ENCODE data around the gene STAT5B.
"Not testable (repeated sequence)": the region's sequence is repeated elsewhere in the genome, so short reads cannot be mapped to it uniquely, and the experiment has no call there.

STAT5B gene

DNA sequence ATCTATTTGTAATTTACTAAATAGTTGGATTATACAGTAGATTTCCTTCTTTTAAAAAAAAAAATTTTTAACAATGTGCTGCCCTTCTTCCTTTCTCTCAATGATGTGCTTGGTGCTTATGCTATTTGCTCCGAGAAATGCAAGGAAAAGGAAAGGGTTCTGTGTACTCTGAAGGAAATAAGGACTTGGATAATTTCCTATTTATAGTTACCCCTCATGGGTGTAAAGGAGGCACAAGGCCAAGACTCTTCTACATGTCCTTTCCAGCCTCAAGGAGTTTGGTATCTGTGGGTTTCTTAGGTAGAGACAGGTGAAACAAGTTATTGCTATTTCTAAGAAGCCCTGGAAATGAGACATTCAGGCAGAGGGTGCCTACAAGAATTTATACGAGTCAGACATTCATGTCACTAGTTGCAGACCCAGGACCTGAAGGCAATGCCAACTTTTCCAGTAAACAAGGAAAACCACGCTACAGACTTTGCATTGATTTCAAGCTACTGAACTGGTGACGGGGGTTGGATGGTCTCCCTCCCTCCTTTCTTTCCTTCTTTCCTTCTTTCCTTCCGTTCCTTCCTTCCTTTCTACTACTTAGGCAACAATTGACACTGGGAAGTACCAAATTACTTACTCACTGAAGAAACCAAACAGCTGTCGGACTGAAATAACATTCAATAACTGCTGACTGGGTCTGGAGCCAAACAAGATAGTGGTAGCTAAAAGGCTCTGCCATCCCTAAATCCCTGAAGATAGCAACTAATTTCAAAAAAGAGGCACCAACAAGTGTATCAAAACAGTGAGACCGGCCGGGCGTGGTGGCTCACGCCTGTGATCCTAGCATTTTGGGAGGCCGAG is 48.1 kb downstream of the STAT5B start:
- DNase-seq: no peak

DNA sequence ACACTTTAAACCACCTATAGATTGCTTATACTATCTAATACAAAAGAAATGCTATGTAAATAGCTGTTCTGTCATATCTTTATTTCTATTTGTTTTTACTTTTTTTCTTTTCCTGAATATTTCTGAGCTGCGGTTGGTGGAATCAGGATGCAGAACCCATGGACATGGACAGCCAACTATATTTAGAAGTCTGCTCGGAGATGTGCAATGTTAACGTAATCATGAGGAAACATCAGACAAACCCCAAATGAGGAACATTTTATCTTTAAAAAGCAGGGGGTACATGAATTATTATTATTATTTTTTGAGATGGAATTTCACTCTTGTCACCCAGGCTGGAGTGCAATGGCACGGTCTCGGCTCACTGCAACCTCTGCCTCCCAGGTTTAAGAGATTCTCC is 50.5 kb downstream of the STAT5B start:
- DNase-seq: no peak

- no peak for DNase-seq
Measured at GRCh38 chr17:42224651-42225050, 51.5 kb downstream of the STAT5B start.

DNA sequence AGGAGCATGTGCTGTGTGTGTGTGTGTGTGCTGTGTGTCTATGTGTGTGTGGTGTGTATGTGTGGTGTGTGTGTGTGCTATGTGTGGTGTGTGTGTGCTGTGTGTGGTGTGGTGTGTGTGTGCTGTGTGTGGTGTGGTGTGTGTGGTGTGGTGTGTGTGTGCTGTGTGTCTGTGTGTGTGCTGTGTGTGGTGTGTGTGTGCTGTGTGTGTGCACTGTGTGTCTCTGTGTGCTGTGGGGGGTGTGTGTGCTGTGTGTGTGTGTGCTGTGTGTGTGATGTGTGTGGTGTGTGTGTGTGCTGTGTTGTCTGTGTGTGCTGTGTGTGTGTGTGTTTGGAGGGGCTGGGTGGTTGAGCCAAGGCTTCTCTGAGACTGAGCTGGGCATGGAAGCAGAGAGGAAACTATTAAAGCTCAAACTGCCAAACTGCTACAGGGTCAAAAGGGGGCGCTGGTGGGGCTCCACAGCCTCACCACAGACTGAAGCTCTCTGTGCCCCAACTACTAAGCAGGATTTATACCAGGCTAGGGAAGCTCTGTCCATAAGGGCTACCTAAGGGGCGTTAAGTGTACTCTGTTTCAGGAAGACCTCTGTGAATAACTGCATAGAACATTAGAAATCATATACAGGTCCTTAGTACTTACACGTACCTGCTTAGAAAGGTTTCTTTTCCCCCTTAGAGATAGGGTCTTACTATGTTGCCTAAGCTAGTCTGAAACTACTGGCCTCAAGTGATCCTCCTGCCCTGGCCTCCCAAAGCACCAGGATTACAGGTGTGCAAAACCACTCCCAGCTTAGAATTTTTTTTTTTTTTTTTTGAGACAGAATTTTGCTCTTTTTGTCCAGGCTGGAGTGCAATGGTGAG is 54.1 kb downstream of the STAT5B start:
- DNase-seq: peak; percentile 69

- DNase-seq: not testable (repeated sequence)
Measured at GRCh38 chr17:42219280-42219679, 56.9 kb downstream of the STAT5B start.

- no peak for DNase-seq
Measured at GRCh38 chr17:42214156-42214555, 62.0 kb downstream of the STAT5B start.

GRCh38 chr17:42212382-42212781 is 63.8 kb downstream of the STAT5B start:
- no peak for DNase-seq

DNA sequence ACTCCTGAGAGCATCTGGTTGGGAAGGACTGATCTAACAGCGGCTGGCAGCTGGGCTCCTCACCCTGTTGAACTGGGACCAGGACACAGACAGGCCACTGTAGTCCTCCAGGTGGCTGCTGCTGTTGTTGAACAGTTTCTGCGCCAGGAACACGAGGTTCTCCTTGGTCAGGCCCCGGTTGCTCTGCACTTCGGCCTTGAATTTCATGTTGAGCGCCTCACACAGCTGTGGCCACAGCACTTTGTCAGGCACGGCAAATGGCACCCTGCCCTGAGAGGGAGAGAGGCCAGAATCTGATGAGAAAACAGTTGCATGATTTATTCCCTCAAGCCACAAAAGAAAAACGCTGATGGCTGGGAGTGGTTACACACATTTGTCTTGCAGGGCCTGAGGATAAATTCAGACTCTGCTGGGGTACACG is 64.3 kb downstream of the STAT5B start:
- DNase-seq: not testable (repeated sequence)

GRCh38 chr17:42210046-42210445 is 66.1 kb downstream of the STAT5B start:
- DNase-seq: no peak

DNA sequence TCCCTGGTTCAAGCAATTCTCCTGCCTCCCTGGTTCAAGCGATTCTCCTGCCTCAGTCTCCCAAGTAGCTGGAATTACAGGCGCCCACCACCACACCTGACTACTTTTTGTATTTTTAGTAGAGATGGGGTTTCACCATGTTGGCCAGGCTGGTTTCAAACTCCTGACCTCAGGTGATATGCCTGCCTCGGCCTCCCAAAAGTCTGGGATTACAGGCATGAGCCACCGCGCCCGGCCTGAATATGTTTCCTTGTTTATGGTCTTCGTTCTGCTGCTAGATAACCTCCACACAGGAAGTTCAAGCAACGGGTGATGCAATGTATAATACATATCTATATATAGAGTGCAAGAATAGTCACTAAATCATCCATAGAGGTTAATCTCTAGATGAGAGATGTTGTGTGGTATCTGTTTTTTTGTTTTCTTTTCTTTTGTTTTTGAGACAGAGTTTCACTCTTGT is 70.0 kb downstream of the STAT5B start:
- not testable (repeated sequence) for DNase-seq

GRCh38 chr17:42203354-42203753 is 72.8 kb downstream of the STAT5B start:
- DNase-seq: no peak

- no peak for DNase-seq
Measured at GRCh38 chr17:42202696-42203095, 73.5 kb downstream of the STAT5B start.

GRCh38 chr17:42202159-42202558 is 74.0 kb downstream of the STAT5B start:
- DNase-seq: no peak

DNA sequence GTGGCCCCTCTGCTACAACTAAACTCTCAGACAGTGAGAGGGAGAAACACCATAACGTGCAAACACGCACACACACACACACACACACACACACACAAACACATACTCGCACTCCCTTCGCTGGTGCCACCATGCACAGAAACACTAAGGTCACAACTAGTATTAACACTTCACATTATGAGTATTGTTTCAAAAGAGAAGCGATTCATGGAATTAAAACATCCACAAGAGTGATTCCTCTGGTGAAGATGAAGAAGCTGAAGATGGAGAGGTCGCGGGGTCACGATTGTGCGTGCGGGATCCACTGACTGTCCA is 74.8 kb downstream of the STAT5B start:
- DNase-seq: no peak

DNA sequence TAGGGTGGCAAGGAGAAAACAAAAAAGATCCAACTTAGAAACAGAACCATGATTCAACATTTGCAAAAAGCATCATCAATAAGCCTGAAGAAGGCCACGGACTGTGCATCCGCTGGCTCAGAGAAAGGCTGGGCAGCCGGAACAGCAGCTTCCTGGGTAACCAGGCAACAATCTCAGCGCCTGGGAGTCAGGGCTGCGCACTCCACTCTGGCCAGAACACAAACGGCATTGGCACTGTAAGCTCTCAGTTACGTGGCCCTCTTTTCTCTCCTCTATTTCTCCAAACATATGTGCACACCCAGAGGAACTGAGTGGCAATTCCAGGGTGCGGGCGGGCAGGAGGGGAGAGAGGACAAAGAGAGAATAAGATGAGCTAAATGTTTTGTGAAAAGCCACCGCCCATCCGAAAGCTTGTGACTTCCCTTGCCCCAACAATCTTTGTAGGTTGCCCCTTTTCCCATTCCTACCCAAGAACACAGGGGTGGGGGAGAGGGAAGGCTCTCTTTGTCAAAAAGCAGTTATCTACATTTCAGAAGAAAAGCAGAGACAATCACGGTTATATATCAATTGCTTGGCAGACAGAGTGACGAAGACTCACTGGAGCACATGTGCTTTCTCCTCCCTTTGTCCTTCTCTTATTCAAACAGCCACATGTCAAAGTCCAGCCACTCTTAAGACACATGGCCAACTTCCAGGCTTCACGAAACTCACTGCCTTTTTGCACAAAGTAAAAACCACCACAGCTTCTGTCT is 75.3 kb downstream of the STAT5B start:
- DNase-seq: no peak

- no peak for DNase-seq
Measured at GRCh38 chr17:42199416-42200011, 76.7 kb downstream of the STAT5B start.

- no peak for DNase-seq
Measured at GRCh38 chr17:42198897-42199296, 77.3 kb downstream of the STAT5B start.

DNA sequence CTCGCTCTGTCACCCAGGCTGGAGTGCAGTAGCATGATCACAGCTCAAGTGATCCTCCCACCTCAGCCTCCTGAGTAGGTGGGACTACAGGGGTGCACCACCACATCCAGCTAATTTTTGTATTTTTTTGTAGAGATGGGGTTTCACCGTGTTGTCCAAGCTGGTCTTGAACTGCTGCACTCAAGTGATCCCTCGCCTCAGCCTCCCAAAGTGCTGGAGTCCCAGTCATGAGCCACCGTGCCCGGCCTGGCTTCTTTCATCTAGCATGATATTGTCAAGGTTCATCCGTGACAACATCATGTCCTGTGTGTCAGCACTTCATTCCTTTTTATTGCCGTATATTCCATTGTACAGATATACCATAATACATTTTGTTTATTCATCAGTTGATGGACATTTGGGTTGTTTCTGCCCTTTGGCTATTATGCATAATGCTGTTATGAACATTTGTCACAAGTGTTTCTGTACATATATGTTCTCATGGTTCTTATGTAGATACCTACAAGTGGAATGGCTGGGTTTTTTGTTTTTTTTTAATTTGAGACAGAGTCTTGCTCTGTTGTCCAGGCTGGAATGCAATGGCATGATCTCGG is 78.5 kb downstream of the STAT5B start:
- no peak for DNase-seq

GRCh38 chr17:42193969-42194899 is 82.0 kb downstream of the STAT5B start, which contains the start of gene GHDC:
GHDC (minus strand) TSS chr17:42194494; CDS start chr17:42193581, 913 bp downstream.
- DNase-seq: peak; percentile 83

DNA sequence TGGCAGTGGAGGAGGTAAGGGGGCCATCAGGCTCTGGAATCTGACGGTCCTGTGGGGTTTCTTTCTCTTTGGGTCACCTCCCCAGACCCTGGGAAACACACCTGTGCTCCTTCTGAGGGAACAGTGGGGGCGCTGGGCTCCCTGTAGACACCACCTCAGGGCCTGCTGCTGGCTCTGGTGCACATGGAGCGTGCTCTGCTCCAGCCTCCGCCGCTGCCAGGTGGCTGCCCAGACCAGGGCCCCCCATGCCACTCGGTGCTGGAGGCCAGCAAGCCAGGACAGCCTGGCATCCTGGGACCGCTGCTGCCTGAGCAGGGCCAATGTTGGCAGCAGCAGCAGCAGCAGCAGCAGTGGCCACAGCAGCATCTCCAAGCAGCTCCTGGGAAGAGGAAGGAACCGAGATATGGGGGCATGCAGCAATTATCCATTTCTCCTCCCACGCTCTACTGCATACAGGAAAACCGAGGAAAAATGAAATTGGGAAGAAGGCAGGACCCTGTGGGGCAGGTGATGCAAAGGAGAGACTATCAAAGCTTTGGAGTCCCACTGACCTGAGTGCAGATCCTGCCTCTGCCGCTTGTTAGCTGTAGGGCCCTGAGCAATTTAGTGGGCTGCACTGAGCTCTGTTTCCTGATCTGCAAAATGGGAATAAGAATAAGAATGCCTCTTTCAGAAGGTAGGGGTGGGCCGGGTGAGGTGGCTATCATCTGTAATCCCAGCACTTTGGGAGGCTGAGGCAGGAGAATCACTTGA is 82.8 kb downstream of the STAT5B start:
- DNase-seq: no peak

All from CD4-positive, alpha-beta T cell treated with Interleukin-21 for 1 hour (primary cell).